HG03139 (cell line): ENCODE results near the gene PRIM2.
"Not testable (repeated sequence)": the region's sequence is repeated elsewhere in the genome, so short reads cannot be mapped to it uniquely, and the experiment has no call there.

Experiments
- ATAC-seq: cut with Tn5 transposase; IDR thresholded peaks from one replicate; pipeline ENCODE4 v1.9.1; 2021; ENCODE audit not compliant: unreplicated experiment

The PRIM2 gene

GRCh38 chr6:57317060-57317943 lies at the start of gene PRIM2:
Gene PRIM2, plus strand, starts transcription at chr6:57317630. Its CDS starts 816 bp downstream, at chr6:57318446.
- ATAC-seq = peak; percentile 89

GRCh38 chr6:57268294-57268640 lies 49.2 kb upstream of the PRIM2 start:
- ATAC-seq = no peak

- ATAC-seq = not testable (repeated sequence)
Measured at GRCh38 chr6:57274113-57274824, 43.2 kb upstream of the PRIM2 start.

- ATAC-seq = no peak
Measured at GRCh38 chr6:57275384-57275783, 42.0 kb upstream of the PRIM2 start.

- no peak for ATAC-seq
Measured at GRCh38 chr6:57276946-57277345, 40.5 kb upstream of the PRIM2 start.

- ATAC-seq = no peak
Measured at GRCh38 chr6:57278570-57278969, 38.9 kb upstream of the PRIM2 start.

- ATAC-seq = no peak
Measured at GRCh38 chr6:57279013-57279412, 38.4 kb upstream of the PRIM2 start.

GRCh38 chr6:57283106-57283505 lies 34.3 kb upstream of the PRIM2 start:
- ATAC-seq = no peak

- no peak for ATAC-seq
Measured at GRCh38 chr6:57283911-57284455, 33.4 kb upstream of the PRIM2 start.

- ATAC-seq = not testable (repeated sequence)
Measured at GRCh38 chr6:57288136-57288535, 29.3 kb upstream of the PRIM2 start.

GRCh38 chr6:57293472-57293871 lies 24.0 kb upstream of the PRIM2 start:
- ATAC-seq = not testable (repeated sequence)

GRCh38 chr6:57294862-57295445 lies 22.5 kb upstream of the PRIM2 start:
- ATAC-seq = no peak

GRCh38 chr6:57297505-57297904 lies 19.9 kb upstream of the PRIM2 start:
- no peak for ATAC-seq

- no peak for ATAC-seq
Measured at GRCh38 chr6:57298741-57299140, 18.7 kb upstream of the PRIM2 start.

GRCh38 chr6:57301757-57302156 lies 15.7 kb upstream of the PRIM2 start:
- ATAC-seq = no peak

- ATAC-seq = no peak
Measured at GRCh38 chr6:57302477-57302876, 15.0 kb upstream of the PRIM2 start.

- ATAC-seq = no peak
Measured at GRCh38 chr6:57303931-57304681, 13.3 kb upstream of the PRIM2 start.

GRCh38 chr6:57305107-57305506 lies 12.3 kb upstream of the PRIM2 start:
- ATAC-seq = no peak

GRCh38 chr6:57305761-57306160 lies 11.7 kb upstream of the PRIM2 start:
- no peak for ATAC-seq

GRCh38 chr6:57306273-57306672 lies 11.2 kb upstream of the PRIM2 start:
- ATAC-seq = no peak

GRCh38 chr6:57307850-57308249 lies 9.6 kb upstream of the PRIM2 start:
- ATAC-seq = no peak
